GM19395 (cell line): ENCODE results near the gene KIF3B.
"Not testable (repeated sequence)": the region's sequence is repeated elsewhere in the genome, so short reads cannot be mapped to it uniquely, and the experiment has no call there.

ENCODE experiments used
- ATAC-seq: cut with Tn5 transposase; IDR thresholded peaks from one replicate; pipeline ENCODE4 v1.9.1; 2021; ENCODE audit warnings: mild to moderate bottlenecking, moderate library complexity; ENCODE audit not compliant: unreplicated experiment

KIF3B gene

GRCh38 chr20:32355417-32355841, 78.0 kb downstream of the KIF3B start:
- no peak for ATAC-seq

DNA sequence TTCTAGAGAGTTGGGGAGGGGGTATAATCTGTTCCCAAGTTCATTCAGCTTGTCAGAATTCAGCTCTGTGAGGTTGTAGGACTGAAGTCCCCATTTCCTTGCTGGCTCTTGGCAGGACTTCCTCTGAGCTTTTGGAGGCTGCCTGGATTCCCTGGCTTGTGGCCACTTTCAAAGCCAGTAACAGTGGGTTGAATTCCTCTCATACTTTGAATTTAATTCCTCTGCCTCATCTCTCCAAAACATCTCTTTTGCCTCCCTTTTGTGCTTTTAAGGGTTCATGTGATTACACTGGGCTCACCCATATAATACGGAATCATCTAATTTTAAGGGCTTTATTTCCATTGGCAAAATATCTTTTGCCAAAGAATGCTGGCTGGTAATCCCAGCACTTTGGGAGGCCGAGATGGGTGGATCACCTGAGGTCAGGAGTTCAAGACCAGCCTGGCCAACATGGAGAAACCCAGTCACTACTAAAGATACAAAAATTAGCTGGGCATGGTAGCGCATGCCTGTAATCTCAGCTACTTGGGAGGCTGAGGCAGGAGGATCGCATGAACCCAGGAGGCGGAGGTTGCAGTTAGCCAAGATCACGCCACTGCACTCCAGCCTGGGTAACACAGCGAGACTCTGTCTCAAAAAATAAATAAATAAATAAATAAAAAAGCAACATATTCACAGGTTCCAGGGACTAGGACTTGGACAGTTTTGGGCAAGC, 78.6 kb downstream of the KIF3B start:
- not testable (repeated sequence) for ATAC-seq

- ATAC-seq: no peak
Measured at GRCh38 chr20:32356622-32357374, 79.3 kb downstream of the KIF3B start.

GRCh38 chr20:32357375-32357868, 80.0 kb downstream of the KIF3B start:
- no peak for ATAC-seq

GRCh38 chr20:32357869-32358631, 80.6 kb downstream of the KIF3B start, which contains the start of gene ASXL1:
Gene ASXL1 (plus strand): TSS chr20:32358331. CDS start chr20:32358776, 445 bp downstream.
- peak; percentile 76 for ATAC-seq

GRCh38 chr20:32358632-32358882, 81.1 kb downstream of the KIF3B start:
- ATAC-seq: no peak

DNA sequence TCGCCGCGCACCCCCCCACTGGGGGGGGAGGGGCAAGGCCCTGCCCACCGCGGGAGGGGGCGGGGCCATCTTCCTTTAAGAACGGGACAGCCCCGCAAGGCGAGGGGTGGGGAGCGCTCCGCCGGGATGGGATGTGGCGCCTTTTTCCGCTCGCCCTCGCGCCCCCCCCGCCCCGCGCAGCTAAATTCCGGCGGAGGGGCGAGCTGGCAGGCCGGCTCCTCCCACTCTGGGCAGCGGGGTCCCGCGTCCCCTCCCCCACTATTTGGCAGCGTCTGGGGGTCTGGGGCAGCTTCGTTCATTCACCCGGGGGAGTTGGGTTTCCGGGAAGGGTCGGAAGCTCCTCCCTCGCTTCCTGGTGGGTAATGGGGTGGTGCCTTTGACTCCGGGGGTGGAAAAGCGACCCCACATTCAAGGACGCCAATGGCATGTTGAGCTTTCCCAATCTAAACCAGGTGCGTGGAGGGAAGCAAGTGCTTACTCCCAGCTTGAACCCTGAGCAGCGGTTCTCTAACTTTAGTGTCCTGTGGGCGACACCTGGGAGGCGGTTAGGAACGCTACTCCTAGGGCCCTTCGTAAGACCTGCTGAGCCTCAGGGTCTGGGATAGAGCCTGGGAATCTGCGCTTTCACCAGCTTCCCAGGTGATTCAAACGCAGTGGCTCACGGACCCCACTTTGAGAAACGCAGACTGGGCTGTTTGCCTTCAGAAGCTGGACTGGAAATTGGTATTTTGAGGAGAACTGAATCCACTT, 81.6 kb downstream of the KIF3B start:
- no peak for ATAC-seq

DNA sequence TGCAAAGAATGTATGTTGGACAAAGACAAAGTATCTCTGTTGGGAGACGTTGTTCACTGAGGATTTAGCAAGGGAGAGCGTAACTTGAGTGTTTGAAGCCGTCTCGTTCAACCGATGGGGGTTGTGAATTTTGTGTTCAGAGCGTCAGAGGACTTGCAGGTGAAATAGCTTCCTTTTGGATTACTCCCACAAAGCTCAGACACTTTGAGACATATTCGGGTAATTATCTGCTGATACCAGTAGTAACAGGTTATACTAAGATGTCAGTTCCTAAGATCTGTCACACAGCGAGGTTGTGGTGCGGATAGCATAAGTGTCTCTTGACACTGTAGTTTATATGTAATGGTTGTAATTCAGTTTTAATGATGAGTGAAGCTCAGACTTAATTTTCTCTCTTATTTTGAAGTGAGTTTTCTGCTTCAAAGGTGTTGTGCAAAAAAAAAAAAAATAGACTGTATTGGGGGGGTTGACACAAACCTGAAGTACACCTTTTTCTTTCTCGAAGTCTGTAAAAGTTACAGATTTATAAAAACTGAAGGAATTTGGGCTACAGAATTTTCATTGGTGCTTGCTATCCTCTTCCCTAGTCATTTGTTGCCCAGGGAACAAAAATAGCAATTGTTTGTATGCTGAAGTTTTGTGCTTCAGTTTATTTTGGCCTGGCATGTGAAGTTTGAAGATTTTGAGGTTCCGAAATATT, 82.3 kb downstream of the KIF3B start:
- ATAC-seq: no peak

DNA sequence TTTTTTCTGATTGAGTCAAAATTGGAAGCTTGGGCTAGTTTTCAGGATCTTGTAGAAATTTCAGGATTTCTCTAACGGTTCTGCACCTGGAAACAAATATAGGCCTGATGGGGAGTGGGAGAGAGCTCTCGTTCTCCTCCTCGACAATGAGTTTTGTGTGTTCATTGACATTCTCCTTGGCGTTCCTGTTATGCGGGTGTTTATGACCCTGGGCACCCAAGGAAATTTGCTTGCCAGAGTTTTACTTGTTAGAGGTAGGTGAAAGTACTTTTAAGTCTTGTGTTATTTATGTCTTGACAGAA, 82.8 kb downstream of the KIF3B start:
- ATAC-seq: no peak

DNA sequence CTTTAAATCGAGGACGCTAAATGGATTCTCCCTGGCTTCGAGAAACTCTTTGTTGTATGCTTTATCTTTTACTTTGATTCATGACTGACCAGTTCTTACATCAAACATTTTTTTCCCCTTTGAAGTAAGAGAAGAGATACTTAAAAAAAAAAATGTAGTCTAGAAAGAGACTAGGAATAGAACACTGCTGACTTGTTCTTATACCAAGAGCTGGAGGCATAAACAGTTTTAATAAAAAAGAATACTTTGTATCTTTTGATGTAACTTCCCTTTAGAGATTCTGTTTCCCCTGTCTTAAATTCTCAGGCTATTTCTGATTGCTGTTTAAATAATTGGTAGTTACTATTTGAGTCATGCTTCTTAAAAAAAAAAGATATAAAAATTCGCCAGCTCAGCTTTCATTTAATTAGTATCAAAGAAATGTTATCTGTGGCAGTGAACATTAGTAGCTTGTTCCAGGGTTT, 85.5 kb downstream of the KIF3B start:
- no peak for ATAC-seq

- no peak for ATAC-seq
Measured at GRCh38 chr20:32363492-32363891, 86.0 kb downstream of the KIF3B start.

DNA sequence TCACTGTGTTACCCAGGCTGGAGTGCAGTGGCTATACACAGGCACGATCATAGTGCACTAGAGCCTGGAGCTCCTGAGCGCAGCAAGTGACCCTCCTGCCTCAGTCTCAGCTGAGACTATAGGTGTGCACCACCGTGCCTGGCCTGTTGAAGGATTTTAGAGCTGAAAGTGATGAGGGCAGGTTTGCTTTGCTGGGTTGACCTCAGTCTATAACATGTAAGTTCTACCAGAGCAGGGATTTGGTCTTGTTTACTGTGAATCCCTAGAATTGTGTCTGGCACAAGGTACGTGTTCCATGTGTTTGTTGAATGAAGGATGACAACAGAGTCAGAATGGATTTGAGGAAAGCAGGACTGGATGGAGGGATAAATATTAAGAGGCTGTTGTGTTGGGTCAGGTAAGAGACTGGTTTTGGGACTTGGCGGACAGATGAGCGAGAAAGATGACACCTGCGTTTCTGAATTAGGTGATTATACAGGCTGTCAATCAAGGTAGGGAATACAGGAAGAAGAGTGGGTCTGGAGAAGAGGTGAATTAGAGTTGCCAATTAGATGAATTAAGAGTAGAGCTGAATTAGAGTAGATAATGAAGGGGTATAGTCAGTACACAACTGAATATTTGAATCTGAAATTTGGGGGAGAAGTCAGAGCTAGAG, 87.2 kb downstream of the KIF3B start:
- no peak for ATAC-seq

DNA sequence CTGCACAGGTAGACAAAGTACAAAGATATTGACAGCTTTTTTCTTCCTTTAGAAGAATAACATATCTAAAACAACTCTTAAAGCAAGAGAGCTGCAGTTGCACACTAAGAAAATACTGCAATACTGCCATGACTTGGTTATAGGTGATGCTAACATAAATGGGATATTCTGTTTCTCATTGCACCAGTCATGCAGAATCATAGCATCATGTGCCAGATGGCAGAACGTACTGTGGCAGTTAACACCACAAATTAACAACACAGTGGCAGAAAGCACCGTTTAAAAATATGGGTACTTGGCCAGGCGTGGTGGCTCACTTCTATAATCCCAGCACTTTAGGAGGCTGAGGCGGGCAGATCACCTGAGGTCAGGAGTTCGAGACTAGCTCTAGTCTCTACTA, 88.1 kb downstream of the KIF3B start:
- ATAC-seq: no peak

DNA sequence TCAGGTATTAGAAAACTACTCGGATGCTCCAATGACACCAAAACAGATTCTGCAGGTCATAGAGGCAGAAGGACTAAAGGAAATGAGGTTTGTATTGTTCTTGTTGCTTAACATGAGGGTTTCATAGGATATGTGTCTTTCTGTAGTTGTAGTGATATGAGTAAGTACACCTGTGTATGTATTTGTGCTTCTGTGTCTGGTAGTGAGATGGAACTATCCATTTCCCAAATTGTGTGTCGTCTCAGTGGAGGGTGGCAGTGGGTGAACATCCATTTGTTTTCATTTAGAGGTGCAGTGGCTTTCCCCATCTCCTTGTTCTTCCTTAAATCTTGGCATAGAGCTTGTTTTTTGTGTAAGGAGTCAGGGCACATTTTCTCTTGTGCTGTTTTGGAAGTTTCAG, 88.9 kb downstream of the KIF3B start:
- no peak for ATAC-seq

DNA sequence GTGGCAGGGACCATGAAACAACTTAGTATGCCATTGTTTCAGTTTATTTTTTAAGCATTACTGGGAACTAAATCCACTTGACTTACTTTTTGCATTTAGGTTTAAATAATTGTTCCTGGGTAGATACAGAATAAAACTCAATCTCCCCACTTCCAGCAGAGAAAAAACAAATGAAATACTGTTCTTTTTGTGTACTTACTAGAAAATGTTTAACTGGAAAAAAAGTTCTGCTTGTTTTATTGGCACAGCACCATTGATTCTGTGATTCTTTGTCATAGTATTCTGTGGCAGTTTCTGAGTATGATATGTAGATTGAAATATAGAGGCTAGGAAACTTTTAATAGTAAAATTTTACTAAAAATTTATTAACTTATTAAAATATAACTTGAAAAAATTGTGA, 90.9 kb downstream of the KIF3B start:
- no peak for ATAC-seq

GRCh38 chr20:32368925-32369324, 91.5 kb downstream of the KIF3B start:
- ATAC-seq: no peak

DNA sequence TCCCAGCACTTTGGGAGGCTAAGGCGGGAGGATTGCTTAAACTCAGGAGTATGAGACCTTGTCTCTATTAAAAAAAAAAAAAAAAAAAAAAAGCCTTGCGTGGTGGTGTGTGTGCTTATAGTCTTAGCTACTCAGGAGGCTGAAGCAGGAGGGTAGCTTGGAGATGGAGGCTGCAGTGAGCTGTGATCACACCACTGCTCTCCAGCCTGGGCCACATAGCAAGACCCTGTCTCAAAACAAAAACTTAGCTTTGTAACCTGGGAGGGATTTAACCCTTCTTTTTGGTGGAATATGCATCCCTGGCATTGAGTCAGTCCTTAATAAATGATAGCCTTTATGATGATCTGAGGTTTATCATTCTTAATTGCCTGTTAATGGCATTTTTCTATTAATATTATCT, 93.4 kb downstream of the KIF3B start:
- ATAC-seq: no peak

GRCh38 chr20:32378461-32378860, 101.0 kb downstream of the KIF3B start:
- ATAC-seq: no peak

DNA sequence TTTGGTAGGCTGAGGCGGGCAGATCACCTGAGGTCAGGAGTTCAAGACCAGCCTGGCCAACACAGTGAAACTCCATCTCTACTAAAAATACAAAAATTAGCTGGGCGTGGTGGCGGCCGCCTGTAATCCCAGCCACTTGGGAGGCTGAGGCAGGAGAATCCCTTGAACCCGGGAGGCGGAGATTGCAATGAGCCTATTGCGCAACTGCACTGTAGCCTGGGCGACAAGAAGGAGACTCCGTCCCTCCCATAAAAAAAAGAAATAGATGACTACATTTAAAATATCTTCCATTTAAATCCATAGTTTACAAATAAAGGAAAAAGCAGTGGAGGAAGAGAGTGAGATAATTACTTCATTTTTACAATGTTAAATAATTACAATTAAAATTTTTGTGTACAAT, 102.6 kb downstream of the KIF3B start:
- ATAC-seq: not testable (repeated sequence)

DNA sequence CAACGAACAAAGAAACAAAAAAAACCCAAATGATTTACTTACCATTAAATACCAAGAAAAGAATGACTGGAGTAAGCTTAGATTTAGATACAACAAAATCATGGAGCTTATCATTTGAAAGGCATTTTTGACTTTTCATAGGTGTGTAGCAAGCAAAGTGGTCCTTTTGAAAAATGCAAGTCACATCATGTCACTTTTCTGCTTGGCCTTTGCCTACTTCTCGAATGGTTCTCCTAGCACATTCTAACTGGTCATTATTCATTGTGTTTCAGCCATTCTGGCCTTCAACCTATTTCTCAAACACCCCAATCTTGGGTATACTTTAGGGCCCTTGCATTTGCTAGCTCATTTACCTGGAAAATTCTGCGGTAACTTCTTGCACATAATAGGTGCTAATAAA, 103.3 kb downstream of the KIF3B start:
- no peak for ATAC-seq
